ENCODE measurements around the gene EML3.

- TF ChIP-seq ZNF207 (IDR thresholded peaks at IDR 0.05; ENCODE audit: borderline replicate concordance): no peak
- TF ChIP-seq KAT2B (IDR thresholded peaks at IDR 0.05; ENCODE audit: borderline replicate concordance, low read depth, low read length): no peak
Observed at GRCh38 chr11:62649486-62649885, 36.9 kb upstream of the EML3 start.

Data from HepG2 (cell line).